Left lung (tissue), 10 donors: Measurements from ENCODE around the gene MGST3. TPM values are rescaled to one million over a fixed set of nuclear protein-coding genes. Genes with fewer than 3 reads are reported as not detected.

Source experiments
- ATAC-seq: fragments of 200-7000 bp; cut with Tn5 transposase; one replicate; pipeline ENCODE4 v1.9.1; 2020; ENCODE audit warnings: moderate library complexity
- DNase-seq, 4 donors: peaks; one replicate each; pipeline ENCODE4 v3.0.0-alpha.2; 2013 to 2020
- H3K27ac ChIP-seq, 2 donors: fragments of 200-600 bp; sonication (generic) in 1 of 2; one replicate each; pipeline versions ENCODE4 v1.5.0 to v1.8.0; 2020 to 2021
- H3K27me3 ChIP-seq, 2 donors: fragments of 200-600 bp; sonication (generic) in 1 of 2; one replicate each; pipeline versions ENCODE4 v1.5.0 to v1.8.0; 2020 to 2021
- H3K36me3 ChIP-seq, 2 donors: fragments of 200-600 bp; sonication (generic) in 1 of 2; one replicate each; pipeline versions ENCODE4 v1.5.0 to v1.8.0; 2020 to 2021
- H3K4me1 ChIP-seq, 2 donors: fragments of 200-600 bp; one replicate each; pipeline ENCODE4 v1.8.0; 2021
- H3K4me3 ChIP-seq, 2 donors: fragments of 200-600 bp; sonication (generic) in 1 of 2; one replicate each; pipeline versions ENCODE4 v1.5.0 to v1.8.0; 2020 to 2021; ENCODE audit warnings: mild to moderate bottlenecking in 1 of 2
- H3K9me3 ChIP-seq, 2 donors: fragments of 200-600 bp; sonication (generic) in 1 of 2; one replicate each; pipeline versions ENCODE4 v1.5.0 to v1.8.0; 2020 to 2021
- intact Hi-C, 2 donors: fragments of 100-400 bp; cut with DNase I; formaldehyde crosslinking; loops; one replicate each; pipeline versions ENCODE4 v1.11.2 to v1.14.2; 2022
- polyA plus RNA-seq, 6 donors: library from polyadenylated mRNA; unstranded; fragments of 120-200 nt; gene quantifications; one replicate each; pipeline ENCODE4 v1.2.1, GENCODE V29; 2013; ENCODE audit not compliant: insufficient read length in 6 of 6
- total RNA-seq, 2 donors: library from RNA; stranded (reverse); fragmentation: NEBNext Ultra II Directional; extraction: Animal tissue kit (Norgen Biotek cat#: 25700); gene quantifications; one replicate each; pipeline ENCODE4 v1.2.1, GENCODE V29; 2021
- TF ChIP-seq, protein P1 (sequence below), 2 donors: fragments of 200-600 bp; sonication (generic) in 1 of 2; IDR thresholded peaks; one replicate each; pipeline versions ENCODE4 v1.5.0 to v1.8.0; 2021; ENCODE audit warnings: antibody characterized with exemption in 2 of 2
- donor health status: DM: no; HTN: yes; CAD: no.
- donor health status: DM: no; HTN: no; CAD: no.

The MGST3 gene
- total and polyA plus RNA-seq, 8 donors: 137 to 217 (median 181) TPM

GRCh38 chr1:165686121-165686970 is 55.3 kb downstream of the MGST3 start:
- Histone ChIP-seq H3K36me3 (peaks cover 0 to 47% of the 10 kb centered on the region in 2 donors), H3K27ac (no peak overlapping the region), H3K4me1 (peaks cover 0 to 10% of the 10 kb centered on the region in 2 donors), H3K27me3 (no peaks in the 10 kb centered on the region), H3K4me3 (no peak overlapping the region), H3K9me3 (no peaks in the 10 kb centered on the region)
- ATAC-seq (peak; percentile 36), DNase-seq (no peak)
- TF ChIP-seq, protein P1, sequence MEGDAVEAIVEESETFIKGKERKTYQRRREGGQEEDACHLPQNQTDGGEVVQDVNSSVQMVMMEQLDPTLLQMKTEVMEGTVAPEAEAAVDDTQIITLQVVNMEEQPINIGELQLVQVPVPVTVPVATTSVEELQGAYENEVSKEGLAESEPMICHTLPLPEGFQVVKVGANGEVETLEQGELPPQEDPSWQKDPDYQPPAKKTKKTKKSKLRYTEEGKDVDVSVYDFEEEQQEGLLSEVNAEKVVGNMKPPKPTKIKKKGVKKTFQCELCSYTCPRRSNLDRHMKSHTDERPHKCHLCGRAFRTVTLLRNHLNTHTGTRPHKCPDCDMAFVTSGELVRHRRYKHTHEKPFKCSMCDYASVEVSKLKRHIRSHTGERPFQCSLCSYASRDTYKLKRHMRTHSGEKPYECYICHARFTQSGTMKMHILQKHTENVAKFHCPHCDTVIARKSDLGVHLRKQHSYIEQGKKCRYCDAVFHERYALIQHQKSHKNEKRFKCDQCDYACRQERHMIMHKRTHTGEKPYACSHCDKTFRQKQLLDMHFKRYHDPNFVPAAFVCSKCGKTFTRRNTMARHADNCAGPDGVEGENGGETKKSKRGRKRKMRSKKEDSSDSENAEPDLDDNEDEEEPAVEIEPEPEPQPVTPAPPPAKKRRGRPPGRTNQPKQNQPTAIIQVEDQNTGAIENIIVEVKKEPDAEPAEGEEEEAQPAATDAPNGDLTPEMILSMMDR (IDR thresholded peaks at IDR 0.05): no peak
- intact Hi-C loops: no loop called here

GRCh38 chr1:165686971-165687433 is 56.0 kb downstream of the MGST3 start:
- intact Hi-C loops: no loop called here
- Histone ChIP-seq H3K27me3 (no peaks in the 10 kb centered on the region), H3K36me3 (peaks cover 0 to 40% of the 10 kb centered on the region in 2 donors), H3K4me3 (no peak overlapping the region), H3K9me3 (no peaks in the 10 kb centered on the region), H3K4me1 (peaks cover 0 to 10% of the 10 kb centered on the region in 2 donors), H3K27ac (no peak overlapping the region)
- DNase-seq: no peak
- ATAC-seq: no peak
- TF ChIP-seq, protein P1 (IDR thresholded peaks at IDR 0.05): no peak

- intact Hi-C loops: no loop called here
- Histone ChIP-seq H3K27ac (no peak overlapping the region), H3K36me3 (peaks cover 0 to 30% of the 10 kb centered on the region in 2 donors), H3K4me3 (no peak overlapping the region), H3K9me3 (no peaks in the 10 kb centered on the region), H3K27me3 (no peaks in the 10 kb centered on the region), H3K4me1 (peaks cover 0 to 10% of the 10 kb centered on the region in 2 donors)
- TF ChIP-seq, protein P1 (IDR thresholded peaks at IDR 0.05): no peak
- ATAC-seq (no peak), DNase-seq (no peak)
Measured at GRCh38 chr1:165688046-165688445, 57.0 kb downstream of the MGST3 start.

DNA sequence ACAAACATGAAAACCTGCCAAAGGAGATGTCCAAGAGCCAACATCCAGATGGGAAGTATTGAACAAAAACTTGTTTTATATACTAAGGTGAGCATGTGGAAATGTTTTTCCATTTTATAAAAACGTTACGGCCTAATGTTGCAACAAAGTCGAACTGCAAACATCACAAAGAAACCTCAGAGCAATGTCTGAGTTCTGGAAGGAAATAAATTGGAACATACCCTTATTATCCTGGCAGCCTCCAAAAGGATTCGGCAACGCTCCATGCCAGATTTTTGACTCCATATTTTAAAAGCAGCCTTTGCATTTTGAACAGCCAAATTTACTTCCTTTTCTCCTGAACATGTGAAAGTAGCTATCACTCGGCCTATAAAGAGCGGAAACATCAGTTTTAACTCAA is 64.0 kb downstream of the MGST3 start:
- Histone ChIP-seq H3K4me1 (peaks cover 18 to 34% of the 10 kb centered on the region in 2 donors), H3K36me3 (peaks cover 0 to 14% of the 10 kb centered on the region in 2 donors), H3K9me3 (no peaks in the 10 kb centered on the region), H3K27ac (peak overlapping the region in 1 of 2 donors; percentile 93), H3K27me3 (no peaks in the 10 kb centered on the region), H3K4me3 (no peak overlapping the region)
- intact Hi-C loops: no loop called here
- TF ChIP-seq, protein P1 (IDR thresholded peaks at IDR 0.05): no peak
- ATAC-seq: no peak
- peak in 1 of 4 donors; percentile 17 for DNase-seq

DNA sequence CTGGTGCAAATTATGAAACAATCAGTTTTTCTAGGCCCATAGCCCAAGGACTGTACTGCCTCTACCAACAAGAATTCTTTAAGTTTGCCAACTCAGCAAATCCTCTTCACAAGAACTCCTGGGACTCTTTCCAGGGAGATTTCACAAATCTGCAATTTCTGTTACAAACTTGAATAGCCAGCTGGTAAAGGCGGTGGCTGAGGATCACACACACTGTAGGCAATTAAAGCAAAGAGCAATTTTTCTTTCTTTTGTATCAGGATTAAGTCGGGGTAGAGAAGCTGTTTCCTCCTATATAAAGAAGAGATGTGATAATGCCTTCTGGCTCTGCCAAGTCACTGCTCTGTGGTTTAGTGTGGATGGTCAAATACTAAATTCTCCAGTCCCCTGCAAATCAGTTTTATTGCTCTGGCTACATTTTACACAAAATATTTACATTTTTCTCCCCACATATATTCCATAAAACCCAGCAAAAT is 65.6 kb downstream of the MGST3 start:
- peaks cover 18 to 34% of the 10 kb centered on the region in 2 donors for H3K4me1 ChIP-seq
- peaks cover 0 to 6% of the 10 kb centered on the region in 2 donors for H3K36me3 ChIP-seq
- H3K27me3 ChIP-seq: no peaks in the 10 kb centered on the region
- peak overlapping the region in 1 of 2 donors; percentile 83 for H3K4me3 ChIP-seq
- DNase-seq (peak in 2 of 4 donors; percentile 89 to 94), ATAC-seq (peak; percentile 54)
- no peaks in the 10 kb centered on the region for H3K9me3 ChIP-seq
- intact Hi-C loops: no loop called here
- TF ChIP-seq, protein P1 (IDR thresholded peaks at IDR 0.05): no peak
- peak overlapping the region; percentile 28 to 93 for H3K27ac ChIP-seq
